Activated naive CD8-positive, alpha-beta T cell treated with anti-CD3 and anti-CD28 coated beads, Interleukin-2, amount 50 U/mL, for 24 hours (primary cell): ENCODE measurements around the gene MORC2.
A peak's percentile ranks its signal among the peaks of the same experiment; 100 is the strongest.

ENCODE experiments used
- ATAC-seq: fragments of 150-1000 bp; cut with Tn5 transposase; one replicate; pipeline ENCODE4 v1.10.0; 2021
- DNase-seq: peaks from one replicate; pipeline ENCODE4 v3.0.0; 2021
- H3K27ac Mint-ChIP-seq: one replicate; pipeline ENCODE4 v1.8.0; 2021; ENCODE audit warnings: mild to moderate bottlenecking, mixed read lengths
- H3K27me3 Mint-ChIP-seq: one replicate; pipeline ENCODE4 v1.8.0; 2021; ENCODE audit warnings: mixed read lengths
- H3K36me3 Mint-ChIP-seq: one replicate; pipeline ENCODE4 v1.8.0; 2021; ENCODE audit warnings: low read depth, mixed read lengths
- H3K4me1 Mint-ChIP-seq: one replicate; pipeline ENCODE4 v1.8.0; 2021; ENCODE audit warnings: mixed read lengths
- H3K4me3 Mint-ChIP-seq: one replicate; pipeline ENCODE4 v1.8.0; 2021; ENCODE audit warnings: mild to moderate bottlenecking, moderate library complexity, mixed read lengths
- H3K9me3 Mint-ChIP-seq: one replicate; pipeline ENCODE4 v1.8.0; 2021; ENCODE audit warnings: mixed read lengths

Gene MORC2

GRCh38 chr22:30970356-30970746, 1.8 kb upstream of the MORC2 start:
- peak overlapping the region; percentile 87 for H3K4me3 Mint-ChIP-seq
- peak overlapping the region; percentile 83 for H3K27ac Mint-ChIP-seq
- ATAC-seq: no peak
- H3K9me3 Mint-ChIP-seq: peaks cover 63% of the 10 kb centered on the region
- DNase-seq: no peak
- peaks cover 44% of the 10 kb centered on the region for H3K4me1 Mint-ChIP-seq
- peaks cover 2% of the 10 kb centered on the region for H3K27me3 Mint-ChIP-seq
- peaks cover 83% of the 10 kb centered on the region for H3K36me3 Mint-ChIP-seq

- peaks cover 83% of the 10 kb centered on the region for H3K36me3 Mint-ChIP-seq
- ATAC-seq (peak; percentile 22), DNase-seq (peak; percentile 45)
- peaks cover 2% of the 10 kb centered on the region for H3K27me3 Mint-ChIP-seq
- H3K4me1 Mint-ChIP-seq: peaks cover 46% of the 10 kb centered on the region
- H3K4me3 Mint-ChIP-seq: peak overlapping the region; percentile 87
- H3K27ac Mint-ChIP-seq: peak overlapping the region; percentile 83
- peaks cover 57% of the 10 kb centered on the region for H3K9me3 Mint-ChIP-seq
These were observed 1.2 kb upstream of the MORC2 start for GRCh38 chr22:30969532-30970355.

GRCh38 chr22:30968924-30969531, 454 bp upstream of the MORC2 start, which contains the start of gene TUG1:
Gene TUG1 (plus strand): TSS chr22:30969265.
- peak; percentile 97 for ATAC-seq
- peaks cover 2% of the 10 kb centered on the region for H3K27me3 Mint-ChIP-seq
- peaks cover 81% of the 10 kb centered on the region for H3K36me3 Mint-ChIP-seq
- peak; percentile 97 for DNase-seq
- peaks cover 46% of the 10 kb centered on the region for H3K4me1 Mint-ChIP-seq
- peak within 1 kb of the TSS; percentile 87 for H3K4me3 Mint-ChIP-seq
- peaks cover 50% of the 10 kb centered on the region for H3K9me3 Mint-ChIP-seq
- H3K27ac Mint-ChIP-seq: peak within 1 kb of the TSS; percentile 96

GRCh38 chr22:30964858-30965257, 3.7 kb downstream of the MORC2 start:
- DNase-seq: no peak
- Mint-ChIP-seq H3K27ac (no peak overlapping the region), H3K4me1 (peaks cover 29% of the 10 kb centered on the region), H3K4me3 (no peak overlapping the region), H3K36me3 (peaks cover 47% of the 10 kb centered on the region), H3K27me3 (peaks cover 2% of the 10 kb centered on the region), H3K9me3 (peaks cover 16% of the 10 kb centered on the region)
- ATAC-seq: no peak

GRCh38 chr22:30955153-30955552, 13.4 kb downstream of the MORC2 start:
- ATAC-seq (no peak), DNase-seq (no peak)
- peaks cover 35% of the 10 kb centered on the region for H3K36me3 Mint-ChIP-seq
- no peak overlapping the region for H3K4me3 Mint-ChIP-seq
- H3K9me3 Mint-ChIP-seq: no peaks in the 10 kb centered on the region
- no peaks in the 10 kb centered on the region for H3K27me3 Mint-ChIP-seq
- no peak overlapping the region for H3K27ac Mint-ChIP-seq
- H3K4me1 Mint-ChIP-seq: peaks cover 36% of the 10 kb centered on the region

GRCh38 chr22:30953206-30953605, 15.4 kb downstream of the MORC2 start:
- Mint-ChIP-seq H3K4me3 (no peak overlapping the region), H3K9me3 (no peaks in the 10 kb centered on the region), H3K36me3 (peaks cover 37% of the 10 kb centered on the region), H3K27me3 (no peaks in the 10 kb centered on the region), H3K27ac (no peak overlapping the region), H3K4me1 (peaks cover 33% of the 10 kb centered on the region)
- DNase-seq: no peak
- no peak for ATAC-seq

- ATAC-seq: no peak
- no peaks in the 10 kb centered on the region for H3K27me3 Mint-ChIP-seq
- no peak overlapping the region for H3K4me3 Mint-ChIP-seq
- H3K9me3 Mint-ChIP-seq: no peaks in the 10 kb centered on the region
- H3K36me3 Mint-ChIP-seq: peaks cover 40% of the 10 kb centered on the region
- no peak for DNase-seq
- peaks cover 23% of the 10 kb centered on the region for H3K4me1 Mint-ChIP-seq
- H3K27ac Mint-ChIP-seq: no peak overlapping the region
These were observed 18.5 kb downstream of the MORC2 start for GRCh38 chr22:30949934-30950660.

- Mint-ChIP-seq H3K9me3 (no peaks in the 10 kb centered on the region), H3K4me3 (no peak overlapping the region), H3K27ac (no peak overlapping the region), H3K36me3 (peaks cover 45% of the 10 kb centered on the region), H3K27me3 (no peaks in the 10 kb centered on the region), H3K4me1 (peaks cover 32% of the 10 kb centered on the region)
- ATAC-seq: no peak
- no peak for DNase-seq
These were observed 19.6 kb downstream of the MORC2 start for GRCh38 chr22:30948930-30949342.

GRCh38 chr22:30947816-30948454, 20.6 kb downstream of the MORC2 start:
- no peaks in the 10 kb centered on the region for H3K27me3 Mint-ChIP-seq
- H3K9me3 Mint-ChIP-seq: no peaks in the 10 kb centered on the region
- H3K36me3 Mint-ChIP-seq: peaks cover 46% of the 10 kb centered on the region
- DNase-seq (no peak), ATAC-seq (no peak)
- no peak overlapping the region for H3K4me3 Mint-ChIP-seq
- H3K4me1 Mint-ChIP-seq: peaks cover 41% of the 10 kb centered on the region
- H3K27ac Mint-ChIP-seq: no peak overlapping the region

GRCh38 chr22:30947173-30947815, 21.3 kb downstream of the MORC2 start:
- Mint-ChIP-seq H3K9me3 (no peaks in the 10 kb centered on the region), H3K36me3 (peaks cover 47% of the 10 kb centered on the region), H3K27me3 (no peaks in the 10 kb centered on the region), H3K4me3 (no peak overlapping the region), H3K4me1 (peaks cover 39% of the 10 kb centered on the region), H3K27ac (no peak overlapping the region)
- DNase-seq (no peak), ATAC-seq (no peak)

- Mint-ChIP-seq H3K36me3 (peaks cover 56% of the 10 kb centered on the region), H3K27me3 (no peaks in the 10 kb centered on the region), H3K4me3 (no peak overlapping the region), H3K27ac (no peak overlapping the region), H3K9me3 (no peaks in the 10 kb centered on the region), H3K4me1 (peaks cover 45% of the 10 kb centered on the region)
- ATAC-seq (no peak), DNase-seq (no peak)
These were observed 22.2 kb downstream of the MORC2 start for GRCh38 chr22:30946354-30946753.

GRCh38 chr22:30945653-30946052, 22.9 kb downstream of the MORC2 start:
- Mint-ChIP-seq H3K36me3 (peaks cover 58% of the 10 kb centered on the region), H3K27me3 (no peaks in the 10 kb centered on the region), H3K4me3 (no peak overlapping the region), H3K27ac (no peak overlapping the region), H3K9me3 (no peaks in the 10 kb centered on the region), H3K4me1 (peaks cover 52% of the 10 kb centered on the region)
- ATAC-seq: no peak
- no peak for DNase-seq

- DNase-seq (no peak), ATAC-seq (no peak)
- Mint-ChIP-seq H3K4me1 (peaks cover 59% of the 10 kb centered on the region), H3K4me3 (no peak overlapping the region), H3K9me3 (no peaks in the 10 kb centered on the region), H3K27me3 (no peaks in the 10 kb centered on the region), H3K27ac (peak overlapping the region; percentile 14), H3K36me3 (peaks cover 53% of the 10 kb centered on the region)
These were observed 23.6 kb downstream of the MORC2 start for GRCh38 chr22:30944986-30945385.

- ATAC-seq (no peak), DNase-seq (no peak)
- Mint-ChIP-seq H3K36me3 (peaks cover 58% of the 10 kb centered on the region), H3K4me3 (no peak overlapping the region), H3K27ac (no peak overlapping the region), H3K9me3 (no peaks in the 10 kb centered on the region), H3K27me3 (no peaks in the 10 kb centered on the region), H3K4me1 (peaks cover 68% of the 10 kb centered on the region)
These were observed 25.2 kb downstream of the MORC2 start for GRCh38 chr22:30943368-30943767.
